K562 (cell line): ENCODE results near the gene SHISAL1. TPM values are rescaled to one million over a fixed set of nuclear protein-coding genes. Genes with fewer than 3 reads are reported as not detected.

Experiments
- ATAC-seq: fragments of 200-7000 bp; cut with Tn5 transposase; 3 replicates; pipeline ENCODE4 v1.9.1; 2020; ENCODE audit warnings: moderate library complexity
- BruUV-seq: library from RNA; stranded (reverse); fragments of 400-500 nt; replicated peaks from 2 replicates; lab custom pipeline; 2021; lab: Mats Ljungman, UMichigan
- CTCF ChIA-PET: fragments of 300-600 bp; formaldehyde crosslinking; extraction: SDS; loops from one replicate; lab custom pipeline; 2021; ENCODE audit warnings: low intra/inter-chr PET ratio; lab: Yijun Ruan, JAX
- POLR2A ChIA-PET: fragments of 300-600, 350-650 bp; sonication (Branson Sonifier 250); formaldehyde crosslinking; extraction: SDS; loops from one replicate; lab custom pipeline; 2021; ENCODE audit warnings: antibody characterized with exemption, inconsistent platforms; lab: Yijun Ruan, JAX
- DNase-seq, 4 experiments: peaks; one replicate each; pipeline versions ENCODE4 v3.0.0 to v3.0.0-alpha.2; 2011 to 2018; ENCODE audit warnings: low spot score in 3 of 4, mixed read lengths in 3 of 4; ENCODE audit errors: extremely low read depth in 1 of 4
- FAIRE-seq: peaks from 2 replicates; lab custom pipeline; 2011; peaks lifted over from hg19 to GRCh38; lab: Jason Lieb, UNC
- H2AFZ ChIP-seq: 2 replicates; pipeline ENCODE4 v1.6.0; 2011; ENCODE audit warnings: low read depth, low read length, control low read depth, inconsistent platforms
- H3K27ac ChIP-seq: fragments of 200-600 bp; 3 replicates; pipeline ENCODE4 v1.8.0; 2011; ENCODE audit warnings: low read depth, mild to moderate bottlenecking, control low read depth, inconsistent platforms, low read length, moderate library complexity, mixed read lengths; ENCODE audit errors: extremely low read depth
- H3K27me3 ChIP-seq, 2 experiments: fragments of 300-600 bp in 1 of 2; 2 replicates in 1 of 2; 3 replicates in 1 of 2; pipeline versions ENCODE4 v1.6.0 to v1.8.0; 2011; ENCODE audit warnings: inconsistent platforms in 2 of 2, low read length in 2 of 2, mild to moderate bottlenecking in 1 of 2, mixed read lengths in 1 of 2, moderate library complexity in 1 of 2; ENCODE audit not compliant: control insufficient read depth in 2 of 2, insufficient read depth in 2 of 2
- H3K36me3 ChIP-seq: fragments of 300-600 bp; 3 replicates; pipeline ENCODE4 v1.8.0; 2011; ENCODE audit warnings: mild to moderate bottlenecking, low read length, inconsistent platforms; ENCODE audit not compliant: control insufficient read depth, insufficient read depth
- H3K4me1 ChIP-seq, 2 experiments: fragments of 200-600 bp in 1 of 2; replicated peaks in 1 of 2; 2 replicates in 1 of 2; 3 replicates in 1 of 2; pipeline versions ENCODE4 v1.5.1 to v1.8.0; 2011; ENCODE audit warnings: inconsistent platforms in 2 of 2, low read length in 2 of 2, mild to moderate bottlenecking in 1 of 2, mixed read lengths in 1 of 2, moderate library complexity in 1 of 2; ENCODE audit not compliant: control insufficient read depth in 2 of 2, insufficient read depth in 2 of 2
- H3K4me2 ChIP-seq: 2 replicates; pipeline ENCODE4 v1.6.1; 2011; ENCODE audit warnings: low read length, control low read depth, inconsistent platforms, mixed read lengths; ENCODE audit not compliant: insufficient read depth
- H3K4me3 ChIP-seq: fragments of 200-600 bp; sonication (generic), shearing (Covaris generic); 2 replicates; pipeline ENCODE4 v1.5.1; 2016; ENCODE audit warnings: control low read depth, inconsistent platforms
- H3K79me2 ChIP-seq: fragments of 200-600 bp; 3 replicates; pipeline ENCODE4 v1.8.0; 2011; ENCODE audit warnings: low read length, inconsistent platforms; ENCODE audit not compliant: control insufficient read depth, insufficient read depth
- H3K9ac ChIP-seq, 2 experiments: 2 replicates each; pipeline versions ENCODE4 v1.6.0 to v1.6.1; 2011; ENCODE audit warnings: low read depth in 2 of 2, low read length in 2 of 2, control low read depth in 1 of 2, inconsistent platforms in 1 of 2, mild to moderate bottlenecking in 1 of 2, mixed read lengths in 1 of 2; ENCODE audit not compliant: insufficient read depth in 1 of 2
- H3K9me1 ChIP-seq: one replicate; pipeline ENCODE4 v1.6.0; 2011; ENCODE audit warnings: inconsistent platforms, mild to moderate bottlenecking, low read length, moderate library complexity; ENCODE audit not compliant: control insufficient read depth, insufficient read depth
- H3K9me3 ChIP-seq: replicated peaks from 2 replicates; pipeline ENCODE4 v1.5.1; 2011; ENCODE audit warnings: low read depth, low read length, inconsistent platforms; ENCODE audit not compliant: control insufficient read depth, insufficient read depth
- H4K20me1 ChIP-seq: replicated peaks from 2 replicates; pipeline ENCODE4 v1.6.1; 2011; ENCODE audit warnings: low read length, inconsistent platforms, mixed read lengths; ENCODE audit not compliant: control insufficient read depth, insufficient read depth
- CREB1 ChIP-seq, 2 experiments: sonication (generic) in 1 of 2; formaldehyde crosslinking in 1 of 2; IDR thresholded peaks; 2 replicates each; pipeline versions ENCODE4 v1.6.1 to v1.8.0; 2012 to 2022; ENCODE audit warnings: inconsistent platforms in 1 of 2, mild to moderate bottlenecking in 1 of 2, missing genetic modification reagents in 1 of 2, moderate library complexity in 1 of 2
- ERF ChIP-seq: fragments of 450-650 bp; formaldehyde crosslinking; IDR thresholded peaks from 2 replicates; pipeline ENCODE4 v1.4.0; 2020; ENCODE audit warnings: mild to moderate bottlenecking, mixed read lengths
- ESRRB ChIP-seq: fragments of 250-450 bp; sonication (Bioruptor Pico); IDR thresholded peaks from 2 replicates; pipeline ENCODE4 v1.5.0; 2020; ENCODE audit warnings: mild to moderate bottlenecking, moderate library complexity, borderline replicate concordance
- EZH2 ChIP-seq: IDR thresholded peaks from 2 replicates; pipeline ENCODE4 v1.6.1; 2012; ENCODE audit warnings: low read depth, mild to moderate bottlenecking, inconsistent platforms, low read length, borderline replicate concordance
- HOXB6 ChIP-seq: fragments of 250-450 bp; sonication (Bioruptor Pico); IDR thresholded peaks from 2 replicates; pipeline ENCODE4 v1.5.1; 2022; ENCODE audit warnings: mild to moderate bottlenecking, borderline replicate concordance
- NR2C2 ChIP-seq, 2 experiments: fragments of 200-800 bp in 1 of 2; sonication (Bioruptor generic) in 1 of 2; sonication (generic) in 1 of 2; formaldehyde crosslinking in 1 of 2; IDR thresholded peaks; 2 replicates each; pipeline versions ENCODE4 v1.6.1 to v1.8.0; 2016 to 2022; ENCODE audit warnings: mild to moderate bottlenecking in 1 of 2, missing compliant biosample characterization in 1 of 2, missing genetic modification characterization in 1 of 2, missing genetic modification reagents in 1 of 2
- RBM17 ChIP-seq: fragments of 200-400 bp; formaldehyde crosslinking; IDR thresholded peaks from 2 replicates; pipeline ENCODE4 v1.6.1; 2017; ENCODE audit warnings: low read depth, mild to moderate bottlenecking, low read length, borderline replicate concordance
- RBM22 ChIP-seq: fragments of 200-400 bp; formaldehyde crosslinking; IDR thresholded peaks from 2 replicates; pipeline ENCODE4 v1.6.1; 2018; ENCODE audit warnings: low read length, low read depth; ENCODE audit not compliant: poor library complexity, severe bottlenecking
- RFX5 ChIP-seq: IDR thresholded peaks from 2 replicates; pipeline ENCODE4 v1.6.1; 2011; ENCODE audit warnings: low read depth, mild to moderate bottlenecking, improper control_type of control experiment, low read length
- TRIM24 ChIP-seq, 2 experiments: fragments of 450-650 bp; IDR thresholded peaks; 2 replicates each; pipeline ENCODE4 v1.6.1; 2016
- ZNF707 ChIP-seq: fragments of 250-450 bp; sonication (Bioruptor Pico); conservative IDR thresholded peaks from 2 replicates; pipeline ENCODE4 v1.8.0; 2022; ENCODE audit warnings: inconsistent platforms, mild to moderate bottlenecking, moderate library complexity
- ZNF764 ChIP-seq: fragments of 250-450 bp; sonication (Bioruptor Pico); IDR thresholded peaks from 2 replicates; pipeline ENCODE4 v1.4.0; 2020; ENCODE audit warnings: low read depth, mild to moderate bottlenecking, moderate library complexity
- WGBS: fragments of 100-300 bp; shearing (Covaris generic); methylation state at CpG from one replicate; pipeline ENCODE4 v1.1.6; 2016; ENCODE audit warnings: low coverage, mixed read lengths; ENCODE audit not compliant: insufficient coverage; ENCODE audit errors: missing lambda C conversion rate; 5-methylcytosine and 5-hydroxymethylcytosine counted together
- in situ Hi-C: fragments of 300-500 bp; cut with MboI; formaldehyde crosslinking; loops from 4 replicates; pipeline ENCODE4 v1.15.0; 2018; ENCODE audit warnings: inconsistent platforms, mixed read lengths
- intact Hi-C: fragments of 100-400 bp; cut with micrococcal nuclease; formaldehyde crosslinking; loops from 2 replicates; pipeline ENCODE4 v1.14.2; 2022
- polyA plus RNA-seq, 8 experiments: library from polyadenylated mRNA; depleted of rRNA in 4 of 8; stranded (reverse) in 5 of 8; unstranded in 3 of 8; fragments of >200 nt; fragmentation: Nextera tagmentation in 2 of 8; fragmentation: Illumina TruSeq in 1 of 8; extraction: Ambion mirVana in 2 of 8; extraction: Trizol in 1 of 8; gene quantifications; 2 replicates each; pipeline versions ENCODE4 v1.2.1 to v1.2.3, GENCODE V29; 2011 to 2014; ENCODE audit warnings: inconsistent platforms in 1 of 8, missing spikeins in 1 of 8
- total RNA-seq, 7 experiments: library from RNA; depleted of rRNA in 6 of 7; stranded (reverse); fragments of >200 nt in 6 of 7; fragmentation: Illumina TruSeq in 2 of 7; extraction: Trizol in 2 of 7; gene quantifications; 2 replicates each; pipeline versions ENCODE4 v1.2.1 to v1.2.3, GENCODE V29; 2011 to 2021; ENCODE audit warnings: low replicate concordance in 1 of 7
- TF ChIP-seq, protein P1 (sequence below): fragments of 150-350 bp; IDR thresholded peaks from 2 replicates; pipeline ENCODE4 v1.6.1; 2014; ENCODE audit warnings: low read depth, mild to moderate bottlenecking, low read length, borderline replicate concordance

Gene SHISAL1
- total and polyA plus RNA-seq, 9 of the 15 experiments (the other 6 are each of a cell fraction or from before 2014, with no cell fraction given) = not detected

DNA sequence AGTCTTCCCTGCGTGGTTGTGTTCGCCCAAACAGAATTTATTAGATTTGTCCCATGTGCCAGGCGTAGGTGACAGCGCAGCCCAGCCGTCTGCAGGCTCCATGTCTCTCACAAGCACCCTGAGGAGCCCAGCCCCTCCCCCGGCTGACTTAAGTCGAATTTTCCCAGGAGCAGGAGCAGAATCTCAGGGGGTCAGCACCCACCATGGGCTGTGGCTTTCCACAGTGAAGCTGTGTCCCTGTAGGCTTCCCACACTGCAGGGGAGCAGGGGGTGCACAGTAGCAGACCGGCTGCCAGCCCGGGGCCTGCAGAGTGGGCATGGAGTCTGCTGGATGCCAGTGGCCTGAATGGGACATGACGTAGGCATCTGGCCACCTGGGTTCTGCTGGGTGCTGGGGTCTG is 116.0 kb downstream of the SHISAL1 start:
- peaks cover 0 to 14% of the 10 kb centered on the region in 2 experiments; a peak in 2 of 5 replicates for H3K4me1 ChIP-seq
- WGBS = 0% methylated on average over 8 of the region's 10 CpGs
- in situ Hi-C loops = no loop called here
- no peaks in the 10 kb centered on the region; the same call in 1 of the 2 replicates for H4K20me1 ChIP-seq
- H3K4me3 ChIP-seq = no peak overlapping the region
- H3K36me3 ChIP-seq = no peaks in the 10 kb centered on the region
- DNase-seq (no peak), FAIRE-seq (no peak), ATAC-seq (no peak)
- TF ChIP-seq ZNF707 (CRISPR knock-in tag) (no peak), RFX5 (no peak), RBM22 (no peak), CREB1 (IDR thresholded peaks at IDR 0.05) (no peak), CREB1 (CRISPR knock-in tag; IDR thresholded peaks at IDR 0.05) (no peak), EZH2 (no peak), RBM17 (no peak), NR2C2 (CRISPR knock-in tag; IDR thresholded peaks at IDR 0.05) (no peak), NR2C2 (tag; IDR thresholded peaks at IDR 0.05) (no peak), ESRRB (no peak), ERF (CRISPR knock-in tag) (no peak), ZNF764 (CRISPR knock-in tag) (no peak), TRIM24 (IDR thresholded peaks at IDR 0.05) (no peak), HOXB6 (CRISPR knock-in tag) (no peak)
- TF ChIP-seq, protein P1, sequence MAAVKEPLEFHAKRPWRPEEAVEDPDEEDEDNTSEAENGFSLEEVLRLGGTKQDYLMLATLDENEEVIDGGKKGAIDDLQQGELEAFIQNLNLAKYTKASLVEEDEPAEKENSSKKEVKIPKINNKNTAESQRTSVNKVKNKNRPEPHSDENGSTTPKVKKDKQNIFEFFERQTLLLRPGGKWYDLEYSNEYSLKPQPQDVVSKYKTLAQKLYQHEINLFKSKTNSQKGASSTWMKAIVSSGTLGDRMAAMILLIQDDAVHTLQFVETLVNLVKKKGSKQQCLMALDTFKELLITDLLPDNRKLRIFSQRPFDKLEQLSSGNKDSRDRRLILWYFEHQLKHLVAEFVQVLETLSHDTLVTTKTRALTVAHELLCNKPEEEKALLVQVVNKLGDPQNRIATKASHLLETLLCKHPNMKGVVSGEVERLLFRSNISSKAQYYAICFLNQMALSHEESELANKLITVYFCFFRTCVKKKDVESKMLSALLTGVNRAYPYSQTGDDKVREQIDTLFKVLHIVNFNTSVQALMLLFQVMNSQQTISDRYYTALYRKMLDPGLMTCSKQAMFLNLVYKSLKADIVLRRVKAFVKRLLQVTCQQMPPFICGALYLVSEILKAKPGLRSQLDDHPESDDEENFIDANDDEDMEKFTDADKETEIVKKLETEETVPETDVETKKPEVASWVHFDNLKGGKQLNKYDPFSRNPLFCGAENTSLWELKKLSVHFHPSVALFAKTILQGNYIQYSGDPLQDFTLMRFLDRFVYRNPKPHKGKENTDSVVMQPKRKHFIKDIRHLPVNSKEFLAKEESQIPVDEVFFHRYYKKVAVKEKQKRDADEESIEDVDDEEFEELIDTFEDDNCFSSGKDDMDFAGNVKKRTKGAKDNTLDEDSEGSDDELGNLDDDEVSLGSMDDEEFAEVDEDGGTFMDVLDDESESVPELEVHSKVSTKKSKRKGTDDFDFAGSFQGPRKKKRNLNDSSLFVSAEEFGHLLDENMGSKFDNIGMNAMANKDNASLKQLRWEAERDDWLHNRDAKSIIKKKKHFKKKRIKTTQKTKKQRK = no peak
- intact Hi-C loops = no loop called here
- BruUV-seq = no TSS peak
- H3K4me2 ChIP-seq = no peak overlapping the region
- H3K9me1 ChIP-seq = no peaks in the 10 kb centered on the region
- H3K79me2 ChIP-seq = no peaks in the 10 kb centered on the region
- no peak overlapping the region for H3K27ac ChIP-seq
- H3K9ac ChIP-seq = no peak overlapping the region
- H3K27me3 ChIP-seq = peaks cover 0 to 9% of the 10 kb centered on the region in 2 experiments; a peak in 1 of 5 replicates
- ChIA-PET CTCF (no interaction called here), POLR2A (interaction anchor here (0.6 kb wide), 1 partner anchor 8 kb away, joined by 4 read pairs; no protein-coding TSS in a partner anchor)
- no peaks in the 10 kb centered on the region for H3K9me3 ChIP-seq
- no peak overlapping the region for H2AFZ ChIP-seq
